ENCODE data around the gene BPIFB4. TPM values are rescaled to one million over a fixed set of nuclear protein-coding genes. Genes with fewer than 3 reads are reported as not detected.

The BPIFB4 gene
- total and polyA plus RNA-seq, 2 donors (not counting 1 experiment from before 2014, with no cell fraction given), result not detected

- H3K36me3 ChIP-seq (replicated peaks in 1 of 2; ENCODE audit: control extremely low read depth in 1 of 2, control insufficient read depth in 1 of 2, extremely low read depth in 1 of 2, insufficient read depth in 2 of 2, low read length in 1 of 2), result no peaks in the 10 kb centered on the region
- no peak overlapping the region for H3K27ac ChIP-seq (ENCODE audit: low read length in 2 of 2)
- H4K20me1 ChIP-seq (ENCODE audit: control insufficient read depth, insufficient read depth, low read length, poor library complexity, severe bottlenecking), result no peaks in the 10 kb centered on the region
- H3K27ac Mint-ChIP-seq, result no peak overlapping the region
- ATAC-seq (ENCODE audit: low read depth), result no peak
- no peaks in the 10 kb centered on the region for H3K79me2 ChIP-seq (ENCODE audit: control insufficient read depth, insufficient read depth, low read length)
- no peak for DNase-seq
- H3K4me3 ChIP-seq (ENCODE audit: control extremely low read depth in 1 of 5, extremely low read depth in 1 of 5, insufficient read depth in 1 of 5, low read depth in 2 of 5, low read length in 4 of 5), result no peak overlapping the region
- H3K4me1 Mint-ChIP-seq, result no peaks in the 10 kb centered on the region
- TF ChIP-seq EZH2 (IDR thresholded peaks at IDR 0.05; ENCODE audit: borderline replicate concordance, insufficient read depth, low read depth, low read length, poor library complexity, severe bottlenecking), result no peak
- no peak for TF ChIP-seq CTCF (IDR thresholded peaks at IDR 0.05)
- no peak overlapping the region for H2AFZ ChIP-seq (ENCODE audit: insufficient read depth, low read depth, low read length, poor library complexity, severe bottlenecking)
- H3K4me1 ChIP-seq (ENCODE audit: control insufficient read depth in 2 of 2, insufficient read depth in 2 of 2, low read length in 2 of 2), result no peaks in the 10 kb centered on the region
- no peak overlapping the region for H3K4me3 Mint-ChIP-seq
- H3K27me3 Mint-ChIP-seq, result no peaks in the 10 kb centered on the region
- H3K9me3 ChIP-seq (ENCODE audit: control extremely low read depth in 1 of 3, control insufficient read depth in 2 of 3, insufficient read depth in 1 of 3, low read length in 2 of 3), result no peaks in the 10 kb centered on the region
- H3K9me3 Mint-ChIP-seq (ENCODE audit: insufficient read depth), result no peaks in the 10 kb centered on the region
- H3K4me2 ChIP-seq (replicated peaks; ENCODE audit: low read depth, low read length, poor library complexity, severe bottlenecking), result no peak overlapping the region
- peaks cover 0 to 5% (median 0%) of the 10 kb centered on the region in 4 experiments for H3K27me3 ChIP-seq (replicated peaks in 1 of 4; ENCODE audit: control extremely low read depth in 1 of 4, control insufficient read depth in 3 of 4, insufficient read depth in 4 of 4, low read length in 3 of 4)
- no peak overlapping the region for H3K9ac ChIP-seq (ENCODE audit: low read length)
- CTCF ChIA-PET, result interaction anchor here (1.1 kb wide), 1 partner anchor 11 kb away, joined by 4 read pairs; no protein-coding TSS in a partner anchor
- POLR2A ChIA-PET, result no interaction called here
- intact Hi-C loops (cut with micrococcal nuclease), result no loop called here
- WGBS (ENCODE audit: insufficient coverage), result 100% methylated on average over 2 of the region's 3 CpGs
These were observed 12.2 kb downstream of the BPIFB4 start for GRCh38 chr20:33091693-33092092.

- no peak overlapping the region for H3K4me3 Mint-ChIP-seq
- Histone ChIP-seq H3K4me3 (ENCODE audit: control extremely low read depth in 1 of 5, extremely low read depth in 1 of 5, insufficient read depth in 1 of 5, low read depth in 2 of 5, low read length in 4 of 5) (no peak overlapping the region), H3K36me3 (replicated peaks in 1 of 2; ENCODE audit: control extremely low read depth in 1 of 2, control insufficient read depth in 1 of 2, extremely low read depth in 1 of 2, insufficient read depth in 2 of 2, low read length in 1 of 2) (no peaks in the 10 kb centered on the region), H3K9me3 (ENCODE audit: control extremely low read depth in 1 of 3, control insufficient read depth in 2 of 3, insufficient read depth in 1 of 3, low read length in 2 of 3) (no peaks in the 10 kb centered on the region), H2AFZ (ENCODE audit: insufficient read depth, low read depth, low read length, poor library complexity, severe bottlenecking) (no peak overlapping the region), H3K27ac (ENCODE audit: low read length in 2 of 2) (no peak overlapping the region), H3K4me1 (ENCODE audit: control insufficient read depth in 2 of 2, insufficient read depth in 2 of 2, low read length in 2 of 2) (no peaks in the 10 kb centered on the region), H3K4me2 (replicated peaks; ENCODE audit: low read depth, low read length, poor library complexity, severe bottlenecking) (no peak overlapping the region), H3K27me3 (replicated peaks in 1 of 4; ENCODE audit: control extremely low read depth in 1 of 4, control insufficient read depth in 3 of 4, insufficient read depth in 4 of 4, low read length in 3 of 4) (peaks cover 0 to 5% (median 0%) of the 10 kb centered on the region in 4 experiments), H3K9ac (ENCODE audit: low read length) (no peak overlapping the region), H4K20me1 (ENCODE audit: control insufficient read depth, insufficient read depth, low read length, poor library complexity, severe bottlenecking) (no peaks in the 10 kb centered on the region), H3K79me2 (ENCODE audit: control insufficient read depth, insufficient read depth, low read length) (no peaks in the 10 kb centered on the region)
- no peak for DNase-seq
- no peak overlapping the region for H3K27ac Mint-ChIP-seq
- 100% methylated on average over 2 of the region's 3 CpGs for WGBS (ENCODE audit: insufficient coverage)
- H3K9me3 Mint-ChIP-seq (ENCODE audit: insufficient read depth), result no peaks in the 10 kb centered on the region
- no peaks in the 10 kb centered on the region for H3K4me1 Mint-ChIP-seq
- TF ChIP-seq EZH2 (IDR thresholded peaks at IDR 0.05; ENCODE audit: borderline replicate concordance, insufficient read depth, low read depth, low read length, poor library complexity, severe bottlenecking) (no peak), CTCF (IDR thresholded peaks at IDR 0.05) (no peak)
- no peaks in the 10 kb centered on the region for H3K27me3 Mint-ChIP-seq
- intact Hi-C loops (cut with micrococcal nuclease), result no loop called here
- POLR2A ChIA-PET, result no interaction called here
- no peak for ATAC-seq (ENCODE audit: low read depth)
- CTCF ChIA-PET, result interaction anchor here (1.1 kb wide), 1 partner anchor 12 kb away, joined by 4 read pairs; no protein-coding TSS in a partner anchor
These were observed 12.9 kb downstream of the BPIFB4 start for GRCh38 chr20:33092361-33092760.
